Measurements from ENCODE around the gene EPHA8.

EPHA8 gene

DNA sequence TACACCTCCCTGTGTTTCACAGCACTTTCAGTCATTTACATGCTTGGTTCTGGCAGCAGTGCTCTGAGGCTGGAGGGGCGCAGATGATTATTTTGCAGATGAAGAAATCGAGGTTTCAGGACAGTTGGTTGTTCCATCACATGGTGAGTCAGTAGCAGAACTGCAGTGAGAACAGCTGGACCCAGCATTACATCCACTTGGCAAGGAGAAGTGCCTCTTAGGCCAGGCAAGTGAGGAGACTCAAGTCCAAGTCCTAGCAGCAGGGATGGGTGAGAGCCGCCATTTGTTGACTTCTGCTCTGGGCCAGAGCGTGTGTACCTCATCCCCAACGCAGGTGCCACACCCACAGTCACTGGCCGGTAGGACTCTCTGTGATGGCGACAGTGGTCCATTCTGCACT is 26.8 kb upstream of the EPHA8 start:
- no peak for DNase-seq (ENCODE audit: low read depth)

DNA sequence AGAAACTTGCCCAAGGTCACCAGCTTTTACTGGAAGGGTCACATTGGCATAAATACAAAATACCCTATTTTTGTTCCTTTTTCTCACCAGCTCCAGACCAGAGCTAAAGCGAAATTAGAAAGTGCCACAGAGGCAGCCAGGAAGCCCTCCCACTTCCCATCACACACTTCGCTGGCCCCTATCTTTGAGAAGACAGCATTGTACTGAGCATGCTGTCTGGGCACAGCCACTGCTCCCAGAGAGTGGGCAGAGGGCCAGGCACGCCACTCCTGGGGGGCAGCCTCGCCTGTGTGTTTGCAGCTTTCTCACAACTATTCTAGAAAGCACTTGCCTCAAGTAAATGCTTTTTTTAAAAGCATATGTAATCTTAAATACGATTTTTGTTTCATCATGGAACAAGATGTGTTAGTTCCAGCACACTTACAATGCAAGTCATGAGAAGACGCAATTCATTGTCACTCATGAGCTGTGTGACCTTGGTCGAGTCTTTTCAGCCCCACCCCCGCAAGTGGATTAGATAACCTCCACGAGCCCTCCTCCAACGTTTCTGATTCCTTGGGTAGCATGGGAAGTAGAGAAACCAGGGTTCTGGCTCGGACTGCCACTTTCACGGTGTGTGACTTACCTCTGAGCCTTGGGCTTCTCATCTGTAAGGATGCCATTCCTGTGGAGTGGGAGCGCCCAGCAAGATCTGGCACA is 25.7 kb upstream of the EPHA8 start:
- no peak for DNase-seq (ENCODE audit: low read depth)

DNA sequence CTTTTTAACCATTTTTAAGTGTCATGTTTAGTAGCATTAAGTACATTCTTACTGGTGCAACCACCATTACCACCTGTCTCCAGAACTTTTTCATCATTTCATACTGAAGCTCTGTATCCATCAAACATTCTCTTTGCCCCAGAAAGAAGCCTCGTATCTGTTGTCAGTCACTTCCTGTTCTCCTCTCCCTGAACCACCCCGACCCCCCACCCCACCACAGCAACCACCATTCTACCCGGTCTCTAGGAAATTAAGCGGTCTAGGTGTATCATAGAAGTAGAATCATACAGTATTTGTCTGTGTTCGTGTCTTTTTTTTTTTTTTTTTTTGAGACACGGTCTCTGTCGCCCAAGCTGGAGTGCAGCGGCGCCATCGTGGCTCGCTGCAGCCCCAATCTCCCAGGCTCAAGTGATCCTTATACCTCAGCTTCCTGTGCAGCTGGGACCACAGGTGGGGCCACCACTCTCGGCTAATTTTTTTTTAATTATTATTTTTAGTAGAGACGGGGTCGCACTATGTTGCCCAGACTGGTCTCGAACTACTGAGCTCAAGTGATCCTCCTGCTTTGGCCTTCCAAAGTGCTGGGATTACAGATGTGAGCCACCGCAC is 23.7 kb upstream of the EPHA8 start:
- no peak for DNase-seq (ENCODE audit: low read depth)

DNA sequence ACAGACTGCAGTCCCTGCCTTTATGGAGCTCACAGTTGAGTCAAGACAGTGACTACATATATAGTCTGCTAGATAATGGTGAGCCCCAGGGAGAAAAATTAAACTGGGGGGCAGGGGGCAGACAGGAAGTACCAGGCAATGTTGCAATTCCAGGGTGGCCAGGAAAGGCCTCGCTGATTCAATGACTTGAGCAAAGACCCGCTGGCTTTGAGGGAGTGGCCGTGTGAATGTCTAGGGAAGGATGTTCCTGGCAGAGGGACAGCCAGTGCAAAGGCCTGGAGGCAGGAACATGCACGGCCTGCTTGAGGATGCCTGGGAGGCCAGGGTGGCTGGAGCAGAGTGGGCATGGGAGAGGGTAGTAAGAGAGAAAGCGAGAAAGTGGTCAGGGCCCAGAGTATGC is 23.0 kb upstream of the EPHA8 start:
- DNase-seq (ENCODE audit: low read depth) = no peak

DNA sequence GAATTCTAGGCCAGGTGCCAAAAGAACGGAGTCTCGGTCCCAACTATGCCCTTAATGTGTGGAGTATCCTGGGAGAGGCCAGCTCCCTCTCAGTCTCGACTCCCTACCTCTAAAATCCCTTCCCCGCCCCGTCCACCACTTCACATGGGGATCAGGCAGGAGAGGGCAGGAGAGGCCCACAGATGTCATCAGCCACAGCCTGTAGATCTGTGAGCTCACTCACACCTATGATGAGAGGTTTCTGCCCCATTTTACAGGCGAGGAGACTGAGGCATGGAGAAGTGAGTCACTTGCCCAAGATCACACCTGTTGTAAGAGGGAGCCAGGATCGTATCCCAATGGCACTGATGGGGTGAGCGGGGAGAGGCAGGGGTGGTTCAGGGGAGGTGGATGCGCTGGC is 20.4 kb upstream of the EPHA8 start:
- DNase-seq (ENCODE audit: low read depth) = no peak

DNA sequence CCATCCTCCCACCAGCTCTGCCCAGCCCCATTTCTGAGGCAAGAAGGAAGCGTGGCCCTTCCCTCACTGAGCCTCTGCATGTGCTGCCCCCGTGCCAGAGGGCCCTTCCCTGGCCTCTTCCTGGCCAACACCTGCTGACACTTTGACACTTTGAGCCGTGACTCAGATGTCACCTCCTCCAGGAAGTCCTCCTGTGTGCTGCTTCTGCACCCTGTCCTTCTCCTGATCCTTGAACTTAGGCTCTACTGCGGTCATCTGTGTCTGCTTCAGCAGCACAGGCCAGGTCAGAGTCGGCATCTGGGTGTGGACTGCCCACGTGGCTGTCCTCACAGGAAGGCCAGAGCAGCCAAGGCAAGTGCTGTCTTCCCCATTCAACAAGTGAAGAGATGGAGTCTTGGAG is 19.6 kb upstream of the EPHA8 start:
- no peak for DNase-seq (ENCODE audit: low read depth)

DNA sequence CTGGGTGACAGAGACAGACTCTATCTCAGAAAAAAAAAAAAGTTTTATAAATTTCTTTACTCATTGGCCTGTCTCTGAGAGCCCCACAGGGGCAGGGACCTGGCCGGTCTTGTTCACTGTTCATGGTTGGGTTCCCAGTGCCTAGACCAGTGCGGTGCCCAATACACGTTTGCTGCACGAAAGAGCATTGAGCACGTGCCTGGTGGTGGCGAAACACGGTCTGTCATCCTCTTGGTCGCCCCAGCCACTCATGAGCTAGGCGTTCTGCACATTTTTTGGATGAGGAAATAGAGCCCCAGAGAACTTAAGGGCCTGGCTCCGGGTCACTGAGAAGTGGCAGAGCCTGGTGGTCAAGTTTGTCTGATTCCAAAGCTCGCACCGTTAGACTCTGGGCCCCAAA is 18.7 kb upstream of the EPHA8 start:
- DNase-seq (ENCODE audit: low read depth) = no peak

DNA sequence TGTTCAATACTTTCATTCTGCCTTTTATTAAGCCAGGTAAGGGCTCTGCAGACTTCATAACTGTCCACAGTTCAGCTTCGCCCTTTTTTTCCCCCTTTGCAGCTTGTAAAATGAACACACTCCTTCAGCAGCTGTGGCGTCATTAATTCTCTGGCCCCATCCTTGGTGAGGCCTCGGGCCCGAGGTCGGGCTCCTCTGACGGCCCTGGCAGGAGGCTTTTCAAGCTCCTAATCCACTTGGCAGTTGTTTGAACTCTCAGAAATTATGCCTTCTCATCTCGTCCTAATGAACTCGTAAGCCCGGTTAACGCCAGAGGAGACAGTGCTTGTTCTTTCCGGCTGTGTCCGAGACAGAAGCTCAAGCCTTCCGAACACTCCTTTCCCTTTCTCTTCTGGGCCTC is 18.1 kb upstream of the EPHA8 start:
- no peak for DNase-seq (ENCODE audit: low read depth)

DNA sequence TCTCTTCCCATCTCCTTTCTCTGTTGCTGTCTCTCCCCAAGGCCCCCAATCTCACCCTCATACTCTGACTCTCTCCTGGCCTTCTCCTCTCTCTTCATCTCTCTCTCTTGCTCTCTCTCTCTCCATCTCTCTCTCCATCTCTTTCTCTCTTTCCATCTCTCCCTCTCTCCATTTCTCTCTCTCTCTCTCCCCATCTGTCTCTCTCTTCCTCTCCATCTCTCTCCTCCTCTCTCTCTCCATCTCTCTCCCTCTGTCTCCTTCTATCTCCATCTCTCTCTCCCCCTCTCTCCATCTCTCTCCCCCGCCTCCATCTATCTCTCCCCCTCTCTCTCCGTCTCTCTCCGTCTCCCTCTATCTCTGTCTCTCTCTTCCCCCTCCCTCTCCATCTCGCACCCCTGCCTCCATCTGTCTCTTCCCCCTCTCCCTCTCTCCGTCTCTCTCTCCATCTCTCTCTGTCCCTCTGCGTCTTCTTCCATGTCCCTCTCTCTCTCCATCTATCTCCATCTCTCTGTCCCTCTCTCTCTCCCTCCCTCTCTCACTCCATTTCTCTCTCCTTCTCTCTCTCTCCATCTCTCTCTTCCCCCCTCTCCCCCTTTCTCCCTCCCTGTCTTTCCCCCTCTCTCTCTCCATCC is 16.0 kb upstream of the EPHA8 start:
- no peak for DNase-seq (ENCODE audit: low read depth)

DNA sequence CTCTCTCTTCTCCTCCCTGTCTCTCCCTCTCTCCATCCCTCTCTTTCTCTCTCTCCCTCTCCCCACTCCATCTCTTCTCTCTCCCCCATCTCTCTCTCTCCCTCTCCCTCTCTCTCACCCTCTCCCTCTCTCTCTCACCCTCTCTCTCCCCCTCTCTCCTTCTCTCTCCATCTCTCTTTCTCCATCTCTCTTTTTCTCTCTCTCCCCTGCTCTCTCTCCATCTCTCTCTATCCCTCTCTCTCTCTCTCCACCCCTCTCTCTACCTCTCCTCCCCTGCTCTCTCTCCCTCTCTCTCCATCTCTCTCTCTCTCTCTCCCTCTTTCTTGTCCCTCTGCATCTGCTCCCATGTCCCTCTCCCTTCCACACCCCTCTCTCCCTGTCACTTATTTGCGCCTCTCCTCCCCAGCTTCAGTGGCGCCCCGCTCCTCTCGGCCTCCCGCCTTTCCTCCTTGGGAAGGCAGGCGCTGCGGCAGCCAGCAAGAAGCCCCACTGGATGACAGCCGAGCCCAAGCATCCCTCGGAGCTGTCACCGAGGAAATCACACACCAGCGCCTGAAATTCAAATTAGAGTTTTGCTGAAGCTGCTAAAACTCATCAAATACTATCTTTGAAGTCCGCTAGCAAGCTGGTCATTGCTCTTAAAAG is 15.3 kb upstream of the EPHA8 start:
- no peak for DNase-seq (ENCODE audit: low read depth)

DNA sequence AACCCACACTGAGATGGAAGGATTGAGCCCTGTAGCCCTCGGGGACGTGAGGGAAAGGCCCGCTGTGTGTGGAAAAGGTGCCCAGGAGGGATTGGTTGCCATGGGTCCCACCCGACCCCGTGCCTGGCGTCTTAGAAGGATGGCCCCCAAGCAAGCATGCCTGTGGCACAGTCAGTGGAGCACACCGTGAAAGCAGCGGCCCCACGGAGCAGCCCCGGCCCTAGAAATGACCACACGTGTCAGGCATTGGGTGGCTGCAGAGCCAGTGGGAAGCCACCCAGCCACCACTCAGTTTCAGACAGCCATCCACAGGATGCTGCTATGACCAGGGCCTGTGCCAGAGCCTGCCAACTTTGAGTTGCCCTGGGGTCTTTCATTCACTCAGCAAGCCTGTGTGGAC is 13.3 kb upstream of the EPHA8 start:
- no peak for DNase-seq (ENCODE audit: low read depth)

DNA sequence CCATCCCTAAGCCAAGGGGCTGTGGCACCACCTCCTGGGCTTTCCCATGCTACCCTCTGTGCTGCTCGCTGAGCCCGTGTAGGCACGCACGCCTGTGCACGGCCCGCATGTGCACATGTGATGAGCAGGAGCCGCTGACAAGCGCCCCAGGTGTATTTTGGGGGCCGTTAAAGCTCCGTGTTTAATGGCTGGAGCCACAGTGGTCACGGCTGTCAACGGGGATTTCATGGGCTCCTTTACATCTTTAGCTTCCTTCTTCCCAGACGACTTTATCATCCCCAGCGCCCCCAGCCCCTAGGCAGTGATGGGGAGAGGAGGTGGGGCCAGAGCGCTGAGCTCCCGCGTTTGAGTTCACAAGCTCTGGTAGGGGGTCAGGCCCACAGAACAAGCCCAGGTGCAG is 11.7 kb upstream of the EPHA8 start:
- no peak for DNase-seq (ENCODE audit: low read depth)

DNA sequence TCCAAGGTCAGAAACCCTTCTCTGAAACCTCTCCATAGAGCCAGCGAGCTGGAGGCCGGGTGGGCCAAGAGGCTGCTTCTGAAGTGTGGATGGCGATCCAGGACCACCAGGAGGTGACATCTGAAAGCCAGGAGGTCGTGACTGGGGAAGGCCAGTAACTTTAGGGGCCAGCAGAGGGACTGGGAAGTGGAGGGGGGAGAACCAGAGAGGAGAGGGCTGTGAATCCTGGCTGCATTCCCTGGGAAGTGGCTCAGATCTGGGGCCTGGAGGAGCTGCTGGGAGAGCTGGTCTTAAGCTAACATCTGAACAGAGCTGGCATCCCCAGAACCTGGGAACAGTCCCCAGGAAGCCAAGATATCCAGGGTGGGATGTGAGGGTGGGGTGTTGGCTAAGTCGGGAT is 11.3 kb upstream of the EPHA8 start:
- no peak for DNase-seq (ENCODE audit: low read depth)

DNA sequence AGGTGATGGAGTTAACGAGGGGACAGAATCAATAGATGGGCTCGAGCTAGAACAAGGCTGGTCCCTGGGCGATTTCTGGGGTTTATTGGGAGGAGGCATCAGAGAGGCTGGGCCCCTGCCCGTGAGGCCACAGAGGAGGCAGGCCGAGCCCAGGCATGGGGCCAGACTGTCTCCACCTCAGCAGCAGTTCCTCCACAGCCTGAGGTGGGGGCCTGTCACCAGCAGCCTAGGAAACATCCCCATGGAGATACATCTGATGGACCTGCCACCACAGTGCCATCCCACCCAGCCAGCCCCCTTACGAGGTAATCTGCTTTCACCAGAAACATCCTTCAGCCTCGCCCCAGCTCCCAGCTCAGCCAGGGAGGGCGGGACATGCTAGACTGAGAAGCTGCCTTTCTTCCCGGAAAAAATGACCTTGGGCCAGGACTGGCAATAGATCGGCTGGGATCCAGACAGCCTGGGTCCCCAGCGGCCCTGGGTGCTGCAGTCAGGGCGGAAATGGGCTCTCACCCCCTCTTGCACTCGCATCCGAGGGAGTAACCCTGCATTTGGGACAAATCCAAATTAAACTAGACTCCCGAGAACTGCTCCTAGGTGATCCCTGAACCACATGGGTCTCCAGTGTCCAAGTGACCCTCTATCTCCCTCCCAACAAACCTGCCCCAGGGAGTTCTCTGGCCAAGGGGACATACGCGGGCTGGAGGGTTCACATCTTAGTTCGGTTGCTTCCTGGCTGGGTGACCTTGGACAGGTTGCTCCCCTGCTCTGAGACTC is 10.0 kb upstream of the EPHA8 start:
- DNase-seq (ENCODE audit: low read depth) = no peak

DNA sequence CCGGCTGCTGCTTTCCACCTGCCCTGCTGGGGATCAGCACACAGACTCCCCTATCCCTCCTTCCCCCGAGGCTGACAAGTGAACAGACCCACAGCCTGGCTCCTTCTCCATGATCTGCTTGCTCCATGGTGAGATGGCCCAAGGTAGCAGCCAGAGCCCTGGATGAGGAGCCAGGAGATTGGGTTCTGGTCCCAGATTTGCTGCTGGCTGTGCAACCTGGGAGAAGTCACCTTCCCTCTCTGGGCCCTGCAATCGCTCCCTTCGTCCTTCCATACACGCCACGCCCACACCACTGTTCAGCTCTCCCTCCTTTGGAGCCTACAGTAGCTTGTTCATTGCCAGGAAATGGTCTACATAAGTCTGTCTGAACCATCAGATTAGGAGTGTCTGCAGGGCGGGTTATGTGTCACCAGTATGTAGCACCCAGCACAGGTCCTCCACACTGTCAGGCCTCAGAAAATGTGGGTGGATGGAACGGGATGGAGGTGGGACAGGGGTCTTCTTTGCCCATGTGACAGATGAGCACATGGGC is 9.2 kb upstream of the EPHA8 start:
- no peak for DNase-seq (ENCODE audit: low read depth)

DNA sequence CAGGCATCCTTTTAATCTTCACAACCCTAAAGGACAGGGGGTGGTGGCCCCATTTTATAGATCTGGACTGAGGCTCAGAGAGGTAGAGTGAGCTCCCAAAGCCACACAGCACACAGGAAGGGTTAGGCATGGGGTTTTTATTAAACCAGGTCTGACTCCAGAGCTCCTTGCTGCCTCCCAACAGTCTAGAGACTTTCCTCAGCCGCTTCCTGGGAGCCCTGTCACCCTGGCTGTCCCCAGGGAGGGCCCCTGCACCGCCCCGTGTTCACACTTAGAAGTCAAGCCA is 8.0 kb upstream of the EPHA8 start:
- DNase-seq (ENCODE audit: low read depth) = no peak

DNA sequence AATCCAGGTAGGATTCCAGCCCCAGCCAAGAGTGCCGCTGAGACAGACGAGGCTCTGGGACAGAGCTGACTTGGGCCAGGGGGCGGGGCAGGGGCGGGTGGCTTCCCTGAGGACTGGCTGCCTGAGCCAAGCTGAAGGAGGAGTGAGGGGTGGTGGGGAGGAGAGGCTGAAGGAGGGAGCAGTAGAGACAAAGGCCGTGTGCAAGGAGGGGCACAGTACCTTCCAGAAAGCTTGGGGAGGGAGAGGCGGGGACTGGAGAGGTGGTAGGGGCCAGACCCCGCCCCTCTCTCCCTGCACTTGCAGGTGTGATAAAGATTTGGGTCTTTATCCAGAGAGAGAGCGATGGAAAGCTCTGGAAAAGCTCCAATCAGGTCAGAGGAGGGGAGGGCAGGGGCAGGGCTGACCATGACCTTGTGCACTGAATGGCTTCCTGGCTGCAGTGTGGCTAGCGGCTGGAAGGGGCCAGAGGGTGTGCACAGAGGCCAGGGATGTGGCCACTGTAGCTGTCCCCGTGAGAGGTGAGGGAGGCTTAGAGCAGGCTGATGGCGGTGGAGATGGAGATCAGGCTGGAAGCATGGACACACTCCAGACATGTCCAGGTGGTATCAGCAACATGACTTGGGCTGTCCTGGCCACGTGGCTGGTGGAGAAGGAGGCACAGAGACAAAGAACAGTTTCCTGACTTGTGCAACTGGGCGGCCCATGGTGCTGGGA is 6.7 kb upstream of the EPHA8 start:
- no peak for DNase-seq (ENCODE audit: low read depth)

DNA sequence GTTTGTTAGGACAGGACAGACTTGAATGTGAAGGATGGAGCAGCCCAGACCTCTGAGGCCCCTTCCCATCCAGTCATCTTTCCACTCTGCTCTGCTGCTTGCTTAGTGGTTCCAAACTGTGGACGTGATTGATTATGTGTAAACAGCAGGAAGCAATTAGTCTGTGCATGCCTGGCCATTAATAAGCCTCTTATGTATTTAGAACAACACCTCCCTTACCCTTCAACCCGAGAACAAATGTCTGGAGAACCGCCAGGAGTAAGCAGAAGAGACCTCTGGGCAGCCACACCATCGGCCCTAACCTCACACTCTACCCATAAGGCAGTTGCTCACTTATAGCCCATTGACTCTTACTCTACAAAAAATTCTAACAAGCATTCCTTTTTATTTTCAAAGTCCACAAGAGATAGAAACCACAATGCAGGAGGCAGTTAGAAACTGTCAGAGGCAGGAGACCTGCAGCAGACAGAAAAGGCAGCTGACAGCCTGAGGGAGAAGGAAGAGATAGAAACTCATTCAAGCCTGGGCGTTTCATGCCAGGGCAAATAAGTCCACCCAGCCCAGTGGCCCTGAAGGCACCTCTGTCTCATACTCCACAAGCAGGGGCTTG is 5.8 kb upstream of the EPHA8 start:
- no peak for DNase-seq (ENCODE audit: low read depth)

DNA sequence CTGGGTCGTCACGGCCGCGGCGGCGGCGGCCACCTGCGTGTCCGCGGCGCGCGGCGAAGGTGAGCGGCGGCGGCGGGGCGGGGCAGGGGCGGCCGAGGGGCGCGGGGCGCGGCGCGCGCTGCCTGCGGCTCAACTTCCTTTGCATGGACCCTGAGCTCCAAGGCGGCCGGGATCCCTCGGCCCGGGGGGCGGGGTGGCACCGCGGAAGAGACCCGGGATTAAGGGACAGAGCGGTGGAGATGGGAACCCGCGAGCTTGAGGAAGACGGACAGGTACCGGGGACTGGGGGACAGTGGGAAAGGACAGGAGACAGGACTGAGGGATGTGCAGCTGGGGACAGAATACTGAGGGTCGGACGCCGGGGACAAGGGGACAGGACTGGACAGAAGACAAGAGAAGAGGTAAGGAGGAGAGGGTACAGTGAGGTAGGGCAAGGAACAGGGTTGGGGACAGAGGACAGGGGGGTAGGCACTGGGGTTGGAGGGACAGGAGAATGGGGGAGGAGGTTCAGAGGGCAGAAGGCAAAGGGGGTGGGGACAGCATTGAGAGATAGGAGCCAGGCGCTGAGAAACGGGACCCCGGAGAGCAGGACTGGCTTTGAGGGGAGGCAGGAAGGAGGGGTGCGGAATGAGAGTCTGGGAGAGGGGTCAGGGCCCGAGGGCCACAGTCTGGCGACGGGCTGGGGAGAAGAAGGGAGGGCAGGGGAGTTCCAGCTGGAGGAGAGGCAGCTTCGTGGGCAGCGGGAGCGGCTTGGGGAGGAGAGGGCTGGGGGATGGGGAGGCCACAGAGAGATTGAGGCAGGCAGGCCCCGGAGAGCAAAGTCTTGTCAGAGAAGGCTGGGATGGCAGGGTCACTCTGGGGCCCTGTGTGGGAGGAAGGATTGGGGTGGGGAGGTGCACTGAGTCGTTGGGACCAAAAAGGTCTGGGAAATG is 648 bp downstream of the EPHA8 start:
- no peak for DNase-seq (ENCODE audit: low read depth)

DNA sequence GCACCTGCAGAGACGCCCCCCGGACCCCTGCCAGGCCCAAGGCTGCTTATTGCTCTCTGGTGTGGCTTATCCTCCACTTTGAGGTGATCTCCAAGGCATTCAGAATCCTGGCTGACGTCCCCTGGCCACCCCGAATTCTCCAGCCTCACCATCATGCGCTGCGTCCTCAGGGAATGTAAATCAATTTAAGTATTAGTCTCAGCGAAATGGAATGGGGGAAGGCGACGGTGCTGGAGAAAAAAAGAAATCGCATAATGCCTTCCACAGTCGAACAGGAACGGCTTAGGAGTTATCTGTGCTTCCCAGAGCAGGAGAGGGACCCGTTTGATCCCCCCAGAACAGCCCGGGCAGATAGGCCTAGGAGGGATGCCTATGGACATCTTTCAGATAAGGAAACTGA is 2.9 kb downstream of the EPHA8 start:
- no peak for DNase-seq (ENCODE audit: low read depth)
